Esophagus muscularis mucosa (tissue), 4 donors: Measurements from ENCODE around the gene TOMT.

Experiments used
- EP300 ChIP-seq: sonication (generic); formaldehyde crosslinking; IDR thresholded peaks from one replicate; pipeline ENCODE4 v1.6.1; 2017; ENCODE audit warnings: antibody characterized with exemption
- POLR2A ChIP-seq: fragments of 450-650 bp; IDR thresholded peaks from one replicate; pipeline ENCODE4 v1.6.1; 2017; ENCODE audit warnings: antibody characterized with exemption, moderate library complexity, mild to moderate bottlenecking, low read depth
- TF ChIP-seq, protein P1 (sequence below), 3 experiments: fragments of 200-600 bp in 2 of 3; fragments of 450-650 bp in 1 of 3; sonication (generic) in 2 of 3; IDR thresholded peaks; one replicate each; pipeline ENCODE4 v1.5.1; 2017 to 2019; ENCODE audit warnings: antibody characterized with exemption in 3 of 3, mild to moderate bottlenecking in 2 of 3, moderate library complexity in 1 of 3

DNA sequence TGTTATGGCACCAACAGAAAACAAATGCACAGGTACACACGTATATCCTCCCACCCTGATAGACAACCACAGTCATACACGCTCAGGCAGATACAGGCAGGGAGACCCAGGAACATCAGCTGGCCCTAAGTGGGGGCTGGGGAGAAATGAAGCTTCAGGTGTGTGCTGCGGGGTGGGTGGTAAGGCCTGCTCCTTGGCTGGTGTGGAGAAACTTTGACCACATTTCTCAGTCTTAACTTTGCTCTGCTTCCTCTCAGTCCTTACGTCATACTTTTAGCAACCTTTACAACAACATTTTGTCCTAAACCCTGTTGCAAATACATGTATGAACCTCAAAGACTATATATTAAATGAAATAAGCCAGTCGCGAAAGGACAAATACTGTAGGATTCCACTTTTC lies 13.5 kb downstream of the TOMT start:
- TF ChIP-seq POLR2A, result no peak
- TF ChIP-seq, protein P1, sequence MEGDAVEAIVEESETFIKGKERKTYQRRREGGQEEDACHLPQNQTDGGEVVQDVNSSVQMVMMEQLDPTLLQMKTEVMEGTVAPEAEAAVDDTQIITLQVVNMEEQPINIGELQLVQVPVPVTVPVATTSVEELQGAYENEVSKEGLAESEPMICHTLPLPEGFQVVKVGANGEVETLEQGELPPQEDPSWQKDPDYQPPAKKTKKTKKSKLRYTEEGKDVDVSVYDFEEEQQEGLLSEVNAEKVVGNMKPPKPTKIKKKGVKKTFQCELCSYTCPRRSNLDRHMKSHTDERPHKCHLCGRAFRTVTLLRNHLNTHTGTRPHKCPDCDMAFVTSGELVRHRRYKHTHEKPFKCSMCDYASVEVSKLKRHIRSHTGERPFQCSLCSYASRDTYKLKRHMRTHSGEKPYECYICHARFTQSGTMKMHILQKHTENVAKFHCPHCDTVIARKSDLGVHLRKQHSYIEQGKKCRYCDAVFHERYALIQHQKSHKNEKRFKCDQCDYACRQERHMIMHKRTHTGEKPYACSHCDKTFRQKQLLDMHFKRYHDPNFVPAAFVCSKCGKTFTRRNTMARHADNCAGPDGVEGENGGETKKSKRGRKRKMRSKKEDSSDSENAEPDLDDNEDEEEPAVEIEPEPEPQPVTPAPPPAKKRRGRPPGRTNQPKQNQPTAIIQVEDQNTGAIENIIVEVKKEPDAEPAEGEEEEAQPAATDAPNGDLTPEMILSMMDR (IDR thresholded peaks at IDR 0.05), result no peak
- TF ChIP-seq EP300, result no peak
